Loucy (cell line): ENCODE data around the gene NCOR1.
"Not testable (repeated sequence)": the region's sequence is repeated elsewhere in the genome, so short reads cannot be mapped to it uniquely, and the experiment has no call there.

Source experiments
- H2AFZ ChIP-seq: fragments of 200-600 bp; sonication (generic); 2 replicates; pipeline ENCODE4 v1.6.0; 2016; ENCODE audit warnings: antibody characterized with exemption, mild to moderate bottlenecking, low read length, moderate library complexity
- H3F3A ChIP-seq: fragments of 200-600 bp; 2 replicates; pipeline ENCODE4 v1.6.0; 2016; ENCODE audit warnings: antibody characterized with exemption, low read depth, mild to moderate bottlenecking
- H3K27me3 ChIP-seq: fragments of 200-600 bp; sonication (generic); 2 replicates; pipeline ENCODE4 v1.6.1; 2014; ENCODE audit warnings: low read length, mild to moderate bottlenecking; ENCODE audit not compliant: insufficient read depth, poor library complexity, severe bottlenecking
- H3K36me3 ChIP-seq: fragments of 200-600 bp; sonication (generic); 2 replicates; pipeline ENCODE4 v1.6.1; 2016; ENCODE audit warnings: low read length; ENCODE audit not compliant: insufficient read depth
- H3K4me1 ChIP-seq: fragments of 200-600 bp; sonication (generic); 2 replicates; pipeline ENCODE4 v1.5.1; 2014; ENCODE audit warnings: low read length, mild to moderate bottlenecking; ENCODE audit not compliant: insufficient read depth, poor library complexity, severe bottlenecking
- H3K4me2 ChIP-seq: fragments of 200-600 bp; sonication (generic); 2 replicates; pipeline ENCODE4 v1.6.0; 2014; ENCODE audit warnings: antibody characterized with exemption, low read length, low read depth, mild to moderate bottlenecking; ENCODE audit not compliant: poor library complexity, severe bottlenecking
- H3K4me3 ChIP-seq: fragments of 200-600 bp; sonication (generic); 2 replicates; pipeline ENCODE4 v1.5.1; 2014; ENCODE audit warnings: low read length, mild to moderate bottlenecking, mixed read lengths; ENCODE audit not compliant: poor library complexity, severe bottlenecking
- H3K79me2 ChIP-seq: fragments of 200-600 bp; sonication (generic); 2 replicates; pipeline ENCODE4 v1.6.1; 2014; ENCODE audit warnings: low read length; ENCODE audit not compliant: insufficient read depth
- H3K9ac ChIP-seq: fragments of 200-600 bp; sonication (generic); 2 replicates; pipeline ENCODE4 v1.6.0; 2014; ENCODE audit warnings: mild to moderate bottlenecking, low read depth, low read length, moderate library complexity; ENCODE audit not compliant: poor library complexity, severe bottlenecking
- H3K9me2 ChIP-seq: fragments of 200-600 bp; sonication (generic); replicated peaks from 2 replicates; pipeline ENCODE4 v1.6.1; 2016; ENCODE audit warnings: low read depth, low read length, mixed read lengths
- H3K9me3 ChIP-seq: fragments of 200-600 bp; sonication (generic); 2 replicates; pipeline ENCODE4 v1.6.1; 2014; ENCODE audit warnings: mild to moderate bottlenecking, antibody characterized with exemption, low read length, low read depth; ENCODE audit not compliant: insufficient read depth
- H4K20me1 ChIP-seq: fragments of 200-600 bp; sonication (generic); 2 replicates; pipeline ENCODE4 v1.6.0; 2014; ENCODE audit warnings: antibody characterized with exemption, low read length, mild to moderate bottlenecking; ENCODE audit not compliant: insufficient read depth, poor library complexity, severe bottlenecking
- EZH2phosphoT487 ChIP-seq: fragments of 200-600 bp; IDR thresholded peaks from 2 replicates; pipeline ENCODE4 v1.6.1; 2018; ENCODE audit warnings: antibody characterized with exemption, mild to moderate bottlenecking, moderate library complexity, borderline replicate concordance
- TF ChIP-seq, protein P1 (sequence below): fragments of 200-600 bp; sonication (generic); conservative IDR thresholded peaks from 2 replicates; pipeline ENCODE4 v1.5.1; 2014; ENCODE audit warnings: mild to moderate bottlenecking, antibody characterized with exemption, low read length

The NCOR1 gene

GRCh38 chr17:16199093-16199492 lies 16.2 kb downstream of the NCOR1 start:
- peak overlapping the region; percentile 65 for H3K4me2 ChIP-seq
- no peaks in the 10 kb centered on the region for H3K9me2 ChIP-seq
- peaks cover 14% of the 10 kb centered on the region; the same call in 1 of the 2 replicates for H3K36me3 ChIP-seq
- no peaks in the 10 kb centered on the region for H3K9me3 ChIP-seq
- no peak for TF ChIP-seq EZH2phosphoT487
- TF ChIP-seq, protein P1, sequence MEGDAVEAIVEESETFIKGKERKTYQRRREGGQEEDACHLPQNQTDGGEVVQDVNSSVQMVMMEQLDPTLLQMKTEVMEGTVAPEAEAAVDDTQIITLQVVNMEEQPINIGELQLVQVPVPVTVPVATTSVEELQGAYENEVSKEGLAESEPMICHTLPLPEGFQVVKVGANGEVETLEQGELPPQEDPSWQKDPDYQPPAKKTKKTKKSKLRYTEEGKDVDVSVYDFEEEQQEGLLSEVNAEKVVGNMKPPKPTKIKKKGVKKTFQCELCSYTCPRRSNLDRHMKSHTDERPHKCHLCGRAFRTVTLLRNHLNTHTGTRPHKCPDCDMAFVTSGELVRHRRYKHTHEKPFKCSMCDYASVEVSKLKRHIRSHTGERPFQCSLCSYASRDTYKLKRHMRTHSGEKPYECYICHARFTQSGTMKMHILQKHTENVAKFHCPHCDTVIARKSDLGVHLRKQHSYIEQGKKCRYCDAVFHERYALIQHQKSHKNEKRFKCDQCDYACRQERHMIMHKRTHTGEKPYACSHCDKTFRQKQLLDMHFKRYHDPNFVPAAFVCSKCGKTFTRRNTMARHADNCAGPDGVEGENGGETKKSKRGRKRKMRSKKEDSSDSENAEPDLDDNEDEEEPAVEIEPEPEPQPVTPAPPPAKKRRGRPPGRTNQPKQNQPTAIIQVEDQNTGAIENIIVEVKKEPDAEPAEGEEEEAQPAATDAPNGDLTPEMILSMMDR, result no peak
- H3K9ac ChIP-seq, result peak overlapping the region; percentile 17
- no peak overlapping the region for H2AFZ ChIP-seq
- peak overlapping the region; percentile 51 for H3K4me3 ChIP-seq
- H3K79me2 ChIP-seq, result peaks cover 92% of the 10 kb centered on the region
- peaks cover 58% of the 10 kb centered on the region for H4K20me1 ChIP-seq
- no peaks in the 10 kb centered on the region for H3K27me3 ChIP-seq
- no peaks in the 10 kb centered on the region for H3F3A ChIP-seq
- H3K4me1 ChIP-seq, result peaks cover 18% of the 10 kb centered on the region

- Histone ChIP-seq H3K4me3 (no peak overlapping the region), H3K79me2 (peaks cover 83% of the 10 kb centered on the region), H3K4me1 (peaks cover 13% of the 10 kb centered on the region), H3K9ac (no peak overlapping the region), H3K9me3 (no peaks in the 10 kb centered on the region), H4K20me1 (peaks cover 49% of the 10 kb centered on the region), H2AFZ (no peak overlapping the region), H3F3A (no peaks in the 10 kb centered on the region), H3K9me2 (no peaks in the 10 kb centered on the region), H3K27me3 (no peaks in the 10 kb centered on the region), H3K4me2 (no peak overlapping the region), H3K36me3 (peaks cover 25% of the 10 kb centered on the region; the same call in 1 of the 2 replicates)
- TF ChIP-seq, protein P1, result no peak
- no peak for TF ChIP-seq EZH2phosphoT487
Measured at GRCh38 chr17:16197276-16197675, 18.1 kb downstream of the NCOR1 start.

DNA sequence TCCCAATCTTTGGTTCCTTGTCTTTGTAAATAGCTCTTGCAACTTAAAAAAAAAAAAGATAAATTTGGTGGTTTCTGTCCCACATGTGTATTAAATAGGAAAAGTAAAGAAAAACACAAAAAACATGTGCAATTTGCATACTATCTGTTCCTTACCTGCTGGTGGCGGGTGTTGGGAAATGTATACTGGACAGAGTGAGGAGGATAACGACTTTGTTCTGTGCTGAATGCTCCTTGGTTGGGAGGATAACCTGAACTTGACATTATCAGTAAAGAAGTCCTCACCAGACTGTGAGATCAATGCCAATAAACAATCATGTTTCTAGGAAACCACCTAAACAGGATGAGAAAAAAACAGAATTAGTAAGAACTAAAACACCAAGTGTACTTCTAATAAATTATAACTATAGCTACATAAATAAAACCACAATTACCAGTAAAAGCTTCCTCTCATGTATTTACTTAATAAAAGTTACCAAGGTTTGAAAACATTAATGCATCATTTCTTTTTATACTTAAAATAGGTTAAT lies 21.0 kb downstream of the NCOR1 start:
- Histone ChIP-seq H3K79me2 (peaks cover 82% of the 10 kb centered on the region), H4K20me1 (peaks cover 53% of the 10 kb centered on the region), H3K36me3 (peaks cover 52% of the 10 kb centered on the region)
- not testable (repeated sequence) for H3K9me2 ChIP-seq, H2AFZ ChIP-seq, H3K9ac ChIP-seq, H3K9me3 ChIP-seq, H3F3A ChIP-seq, H3K4me3 ChIP-seq, H3K4me2 ChIP-seq, H3K27me3 ChIP-seq, H3K4me1 ChIP-seq

DNA sequence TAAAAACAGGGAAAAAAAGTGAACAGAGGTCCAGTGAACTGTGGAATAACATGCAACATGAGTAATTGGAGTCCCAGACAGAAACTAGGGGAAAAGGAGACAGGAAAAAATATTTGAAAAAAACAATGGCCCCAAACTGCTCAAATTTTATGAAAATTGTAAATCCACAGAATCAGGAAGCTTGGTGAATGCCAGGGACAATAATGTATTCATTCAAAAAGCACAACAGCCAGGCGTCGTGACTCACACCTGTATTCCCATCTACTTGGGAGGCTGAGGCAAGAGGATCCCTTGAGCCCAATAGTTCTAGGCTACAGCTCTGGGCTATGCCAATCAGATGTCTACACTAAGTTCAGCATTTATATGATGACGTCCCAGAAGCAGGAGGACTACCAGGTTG lies 23.7 kb downstream of the NCOR1 start:
- TF ChIP-seq EZH2phosphoT487, result no peak
- TF ChIP-seq, protein P1, result no peak
- H4K20me1 ChIP-seq, result peaks cover 48% of the 10 kb centered on the region
- H3K9me3 ChIP-seq, result no peaks in the 10 kb centered on the region
- H3K27me3 ChIP-seq, result no peaks in the 10 kb centered on the region
- H3K9ac ChIP-seq, result no peak overlapping the region
- H3F3A ChIP-seq, result no peaks in the 10 kb centered on the region
- H3K4me3 ChIP-seq, result no peak overlapping the region
- no peak overlapping the region for H3K4me2 ChIP-seq
- H2AFZ ChIP-seq, result no peak overlapping the region
- peaks cover 52% of the 10 kb centered on the region for H3K36me3 ChIP-seq
- no peaks in the 10 kb centered on the region for H3K9me2 ChIP-seq
- H3K4me1 ChIP-seq, result no peaks in the 10 kb centered on the region
- H3K79me2 ChIP-seq, result peaks cover 80% of the 10 kb centered on the region
